ENCODE results near the gene REXO4.

The REXO4 gene

DNA sequence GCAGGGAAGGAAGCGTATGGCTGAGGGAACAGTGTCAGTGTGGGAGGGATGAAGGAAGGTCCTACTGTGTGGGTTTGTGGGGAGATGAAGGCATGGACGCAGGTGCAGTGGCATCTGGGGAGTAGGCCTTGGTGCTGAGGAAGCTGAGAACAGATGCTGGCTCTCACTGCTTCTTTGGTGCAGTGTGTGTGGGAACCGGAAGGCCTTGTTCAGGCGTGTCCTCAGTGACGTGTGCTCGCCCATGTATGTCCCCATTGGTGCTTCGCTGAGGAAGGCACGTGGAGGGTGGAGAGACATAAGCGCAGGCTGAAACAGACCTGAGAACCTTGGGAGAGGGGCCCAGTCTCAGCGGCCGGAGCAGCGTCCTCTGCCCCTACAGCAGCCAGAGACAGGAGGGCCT, 23.1 kb upstream of the REXO4 start:
- Histone ChIP-seq H4K20me1 (ENCODE audit: insufficient read depth, low read length, poor library complexity, severe bottlenecking) (no peaks in the 10 kb centered on the region), H3K9me2 (replicated peaks; ENCODE audit: low read depth, low read length) (no peaks in the 10 kb centered on the region), H3K9ac (ENCODE audit: low read depth, low read length, poor library complexity, severe bottlenecking) (no peak overlapping the region), H3K9me3 (ENCODE audit: insufficient read depth, low read depth, low read length) (no peaks in the 10 kb centered on the region), H2AFZ (ENCODE audit: low read length) (no peak overlapping the region), H3K27me3 (ENCODE audit: insufficient read depth, low read length, poor library complexity, severe bottlenecking) (no peaks in the 10 kb centered on the region), H3F3A (ENCODE audit: low read depth) (no peaks in the 10 kb centered on the region), H3K79me2 (ENCODE audit: insufficient read depth, low read length) (no peaks in the 10 kb centered on the region), H3K4me3 (ENCODE audit: low read length, poor library complexity, severe bottlenecking) (no peak overlapping the region), H3K36me3 (ENCODE audit: insufficient read depth, low read length) (no peaks in the 10 kb centered on the region), H3K4me2 (ENCODE audit: low read depth, low read length, poor library complexity, severe bottlenecking) (no peak overlapping the region), H3K4me1 (ENCODE audit: insufficient read depth, low read length, poor library complexity, severe bottlenecking) (peaks cover 6% of the 10 kb centered on the region)
- TF ChIP-seq, protein P1, sequence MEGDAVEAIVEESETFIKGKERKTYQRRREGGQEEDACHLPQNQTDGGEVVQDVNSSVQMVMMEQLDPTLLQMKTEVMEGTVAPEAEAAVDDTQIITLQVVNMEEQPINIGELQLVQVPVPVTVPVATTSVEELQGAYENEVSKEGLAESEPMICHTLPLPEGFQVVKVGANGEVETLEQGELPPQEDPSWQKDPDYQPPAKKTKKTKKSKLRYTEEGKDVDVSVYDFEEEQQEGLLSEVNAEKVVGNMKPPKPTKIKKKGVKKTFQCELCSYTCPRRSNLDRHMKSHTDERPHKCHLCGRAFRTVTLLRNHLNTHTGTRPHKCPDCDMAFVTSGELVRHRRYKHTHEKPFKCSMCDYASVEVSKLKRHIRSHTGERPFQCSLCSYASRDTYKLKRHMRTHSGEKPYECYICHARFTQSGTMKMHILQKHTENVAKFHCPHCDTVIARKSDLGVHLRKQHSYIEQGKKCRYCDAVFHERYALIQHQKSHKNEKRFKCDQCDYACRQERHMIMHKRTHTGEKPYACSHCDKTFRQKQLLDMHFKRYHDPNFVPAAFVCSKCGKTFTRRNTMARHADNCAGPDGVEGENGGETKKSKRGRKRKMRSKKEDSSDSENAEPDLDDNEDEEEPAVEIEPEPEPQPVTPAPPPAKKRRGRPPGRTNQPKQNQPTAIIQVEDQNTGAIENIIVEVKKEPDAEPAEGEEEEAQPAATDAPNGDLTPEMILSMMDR (conservative IDR thresholded peaks at IDR 0.05; ENCODE audit: low read length): no peak
- no peak for TF ChIP-seq EZH2phosphoT487 (IDR thresholded peaks at IDR 0.05; ENCODE audit: borderline replicate concordance)

DNA sequence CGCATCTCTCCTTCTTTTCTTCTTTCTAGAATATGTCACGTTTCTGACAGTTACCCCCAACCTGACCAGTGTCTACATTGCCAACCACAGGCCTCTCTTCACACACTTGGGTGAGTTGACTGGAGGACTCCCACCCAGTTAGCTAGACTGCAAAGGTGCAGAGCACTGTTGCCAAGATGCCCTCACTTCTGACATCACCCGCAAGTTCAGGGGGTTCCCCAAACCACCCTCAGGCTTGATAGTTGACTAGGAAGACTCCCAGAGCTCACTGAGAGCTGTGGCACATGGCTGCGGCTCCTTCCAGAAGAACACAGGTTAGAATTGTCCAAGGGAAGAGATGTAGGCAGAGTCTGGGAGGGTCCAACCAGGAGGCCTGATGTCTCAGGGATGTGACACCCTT, 21.5 kb upstream of the REXO4 start:
- H3K9me2 ChIP-seq (replicated peaks; ENCODE audit: low read depth, low read length): no peaks in the 10 kb centered on the region
- H3K27me3 ChIP-seq (ENCODE audit: insufficient read depth, low read length, poor library complexity, severe bottlenecking): no peaks in the 10 kb centered on the region
- no peaks in the 10 kb centered on the region for H3K9me3 ChIP-seq (ENCODE audit: insufficient read depth, low read depth, low read length)
- H3K36me3 ChIP-seq (ENCODE audit: insufficient read depth, low read length): no peaks in the 10 kb centered on the region
- H3K9ac ChIP-seq (ENCODE audit: low read depth, low read length, poor library complexity, severe bottlenecking): no peak overlapping the region
- no peaks in the 10 kb centered on the region for H4K20me1 ChIP-seq (ENCODE audit: insufficient read depth, low read length, poor library complexity, severe bottlenecking)
- H3K4me3 ChIP-seq (ENCODE audit: low read length, poor library complexity, severe bottlenecking): no peak overlapping the region
- H3K79me2 ChIP-seq (ENCODE audit: insufficient read depth, low read length): no peaks in the 10 kb centered on the region
- H3F3A ChIP-seq (ENCODE audit: low read depth): no peaks in the 10 kb centered on the region
- no peak for TF ChIP-seq EZH2phosphoT487 (IDR thresholded peaks at IDR 0.05; ENCODE audit: borderline replicate concordance)
- TF ChIP-seq, protein P1 (conservative IDR thresholded peaks at IDR 0.05; ENCODE audit: low read length): no peak
- peaks cover 6% of the 10 kb centered on the region for H3K4me1 ChIP-seq (ENCODE audit: insufficient read depth, low read length, poor library complexity, severe bottlenecking)
- H2AFZ ChIP-seq (ENCODE audit: low read length): no peak overlapping the region
- no peak overlapping the region for H3K4me2 ChIP-seq (ENCODE audit: low read depth, low read length, poor library complexity, severe bottlenecking)

DNA sequence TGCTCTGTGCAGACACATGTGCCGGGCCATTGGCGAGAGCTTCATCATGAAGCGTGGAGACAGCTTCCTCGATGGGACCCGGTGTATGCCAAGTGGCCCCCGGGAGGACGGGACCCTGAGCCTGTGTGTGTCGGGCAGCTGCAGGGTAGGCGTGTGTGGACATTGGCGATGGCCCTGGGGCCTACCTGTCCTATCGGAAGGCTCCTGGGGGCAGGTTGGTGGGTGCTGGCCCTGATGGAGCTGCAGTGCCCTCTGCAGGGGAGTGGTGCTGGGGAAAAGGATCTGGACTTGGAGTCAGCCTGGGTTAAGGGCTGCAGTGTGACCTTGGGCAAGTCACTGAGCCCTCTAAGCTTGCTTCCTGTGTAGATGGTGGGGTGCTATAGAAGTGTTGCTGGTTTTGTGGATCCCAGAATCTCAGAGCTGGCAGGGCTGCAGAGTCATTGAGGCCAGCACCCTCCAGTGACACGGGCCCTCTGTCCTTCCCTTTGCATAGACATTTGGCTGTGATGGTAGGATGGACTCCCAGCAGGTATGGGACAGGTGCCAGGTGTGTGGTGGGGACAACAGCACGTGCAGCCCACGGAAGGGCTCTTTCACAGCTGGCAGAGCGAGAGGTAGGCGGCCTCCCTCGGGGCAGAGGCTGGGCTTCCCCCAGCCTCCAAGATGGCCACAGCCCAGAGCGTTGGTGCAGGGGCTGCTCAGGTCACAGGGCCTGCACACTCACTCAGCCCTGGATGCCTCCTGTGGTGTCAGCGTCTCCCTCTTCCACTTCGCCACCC, 20.1 kb upstream of the REXO4 start:
- no peaks in the 10 kb centered on the region for H3K36me3 ChIP-seq (ENCODE audit: insufficient read depth, low read length)
- no peaks in the 10 kb centered on the region for H3K27me3 ChIP-seq (ENCODE audit: insufficient read depth, low read length, poor library complexity, severe bottlenecking)
- no peaks in the 10 kb centered on the region for H3F3A ChIP-seq (ENCODE audit: low read depth)
- no peaks in the 10 kb centered on the region for H4K20me1 ChIP-seq (ENCODE audit: insufficient read depth, low read length, poor library complexity, severe bottlenecking)
- H3K4me3 ChIP-seq (ENCODE audit: low read length, poor library complexity, severe bottlenecking): no peak overlapping the region
- no peaks in the 10 kb centered on the region for H3K9me2 ChIP-seq (replicated peaks; ENCODE audit: low read depth, low read length)
- no peaks in the 10 kb centered on the region for H3K79me2 ChIP-seq (ENCODE audit: insufficient read depth, low read length)
- H3K9me3 ChIP-seq (ENCODE audit: insufficient read depth, low read depth, low read length): no peaks in the 10 kb centered on the region
- H3K9ac ChIP-seq (ENCODE audit: low read depth, low read length, poor library complexity, severe bottlenecking): no peak overlapping the region
- no peak overlapping the region for H3K4me2 ChIP-seq (ENCODE audit: low read depth, low read length, poor library complexity, severe bottlenecking)
- TF ChIP-seq, protein P1 (conservative IDR thresholded peaks at IDR 0.05; ENCODE audit: low read length): peak; percentile 35
- TF ChIP-seq EZH2phosphoT487 (IDR thresholded peaks at IDR 0.05; ENCODE audit: borderline replicate concordance): no peak
- H2AFZ ChIP-seq (ENCODE audit: low read length): no peak overlapping the region
- peaks cover 6% of the 10 kb centered on the region for H3K4me1 ChIP-seq (ENCODE audit: insufficient read depth, low read length, poor library complexity, severe bottlenecking)
